DND-41 (cell line): ENCODE measurements around the gene OR56A3.

Experiments used
- CTCF ChIP-seq: IDR thresholded peaks from 2 replicates; pipeline ENCODE4 v1.5.1; 2012; ENCODE audit warnings: borderline replicate concordance, low read length, moderate library complexity, mild to moderate bottlenecking; ENCODE audit not compliant: poor library complexity, severe bottlenecking; ENCODE audit errors: extremely low read depth
- EZH2 ChIP-seq: IDR thresholded peaks from 3 replicates; pipeline ENCODE4 v1.6.1; 2012; ENCODE audit warnings: borderline replicate concordance, low read depth, mild to moderate bottlenecking, moderate library complexity, low read length, inconsistent platforms; ENCODE audit not compliant: severe bottlenecking

- TF ChIP-seq CTCF (no peak), EZH2 (no peak)
Observed at GRCh38 chr11:5986885-5987284, 44.8 kb downstream of the OR56A3 start, which contains the start of gene OR52L1.
